ENCODE results near the gene ACSL5. TPM values are rescaled to one million over a fixed set of nuclear protein-coding genes. Genes with fewer than 3 reads are reported as not detected.

ACSL5 gene
- polyA plus RNA-seq, 1 donor (not counting 4 experiments of a cell fraction or from before 2014, with no cell fraction given): 0.04 TPM

GRCh38 chr10:112438356-112438755 lies 64.4 kb downstream of the ACSL5 start:
- Histone ChIP-seq H3K4me3 (ENCODE audit: control insufficient read depth in 2 of 3, extremely low read depth in 1 of 3, insufficient read depth in 2 of 3, low read depth in 1 of 3, low read length in 3 of 3) (no peak overlapping the region), H4K20me1 (ENCODE audit: control insufficient read depth, extremely low read depth, insufficient read depth, low read length) (no peaks in the 10 kb centered on the region), H3K36me3 (ENCODE audit: control insufficient read depth in 2 of 2, extremely low read depth in 1 of 2, insufficient read depth in 2 of 2, low read length in 2 of 2) (peaks cover 12 to 21% of the 10 kb centered on the region in 2 experiments), H3K4me1 (ENCODE audit: control insufficient read depth, extremely low read depth, insufficient read depth, low read length) (no peaks in the 10 kb centered on the region), H3K79me2 (ENCODE audit: control insufficient read depth, insufficient read depth, low read length) (no peaks in the 10 kb centered on the region), H3K9me1 (ENCODE audit: control insufficient read depth, extremely low read depth, insufficient read depth, low read length) (no peaks in the 10 kb centered on the region), H3K27me3 (ENCODE audit: control insufficient read depth, extremely low read depth, insufficient read depth, low read length) (no peaks in the 10 kb centered on the region), H2AFZ (ENCODE audit: control insufficient read depth, low read length) (no peak overlapping the region), H3K27ac (ENCODE audit: control insufficient read depth, insufficient read depth, low read length) (no peak overlapping the region), H3K9ac (ENCODE audit: control insufficient read depth, extremely low read depth, insufficient read depth, low read length) (no peak overlapping the region), H3K4me2 (ENCODE audit: control insufficient read depth, extremely low read depth, insufficient read depth, low read depth, low read length) (no peak overlapping the region), H3K9me3 (ENCODE audit: control insufficient read depth, low read depth, low read length) (no peaks in the 10 kb centered on the region)
- DNase-seq (ENCODE audit: low read depth, low spot score) (no peak), FAIRE-seq (no peak)
- dilution Hi-C loops (cut with MboI; ENCODE audit: extremely low pct_ligation_motif_present, low sequenced_read_pairs): no loop called here
- TF ChIP-seq, protein P1, sequence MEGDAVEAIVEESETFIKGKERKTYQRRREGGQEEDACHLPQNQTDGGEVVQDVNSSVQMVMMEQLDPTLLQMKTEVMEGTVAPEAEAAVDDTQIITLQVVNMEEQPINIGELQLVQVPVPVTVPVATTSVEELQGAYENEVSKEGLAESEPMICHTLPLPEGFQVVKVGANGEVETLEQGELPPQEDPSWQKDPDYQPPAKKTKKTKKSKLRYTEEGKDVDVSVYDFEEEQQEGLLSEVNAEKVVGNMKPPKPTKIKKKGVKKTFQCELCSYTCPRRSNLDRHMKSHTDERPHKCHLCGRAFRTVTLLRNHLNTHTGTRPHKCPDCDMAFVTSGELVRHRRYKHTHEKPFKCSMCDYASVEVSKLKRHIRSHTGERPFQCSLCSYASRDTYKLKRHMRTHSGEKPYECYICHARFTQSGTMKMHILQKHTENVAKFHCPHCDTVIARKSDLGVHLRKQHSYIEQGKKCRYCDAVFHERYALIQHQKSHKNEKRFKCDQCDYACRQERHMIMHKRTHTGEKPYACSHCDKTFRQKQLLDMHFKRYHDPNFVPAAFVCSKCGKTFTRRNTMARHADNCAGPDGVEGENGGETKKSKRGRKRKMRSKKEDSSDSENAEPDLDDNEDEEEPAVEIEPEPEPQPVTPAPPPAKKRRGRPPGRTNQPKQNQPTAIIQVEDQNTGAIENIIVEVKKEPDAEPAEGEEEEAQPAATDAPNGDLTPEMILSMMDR (optimal IDR thresholded peaks at IDR 0.05 in 1 of 3, IDR thresholded peaks at IDR 0.05 in 1 of 3, conservative IDR thresholded peaks at IDR 0.05 in 1 of 3; ENCODE audit: extremely low read depth in 1 of 3, insufficient read depth in 2 of 3, low read length in 3 of 3): no peak
- TF ChIP-seq EZH2 (IDR thresholded peaks at IDR 0.05; ENCODE audit: low read length): no peak

GRCh38 chr10:112441520-112441919 lies 67.6 kb downstream of the ACSL5 start:
- Histone ChIP-seq H3K79me2 (ENCODE audit: control insufficient read depth, insufficient read depth, low read length) (peaks cover 25% of the 10 kb centered on the region), H3K4me1 (ENCODE audit: control insufficient read depth, extremely low read depth, insufficient read depth, low read length) (peaks cover 10% of the 10 kb centered on the region), H3K9ac (ENCODE audit: control insufficient read depth, extremely low read depth, insufficient read depth, low read length) (no peak overlapping the region), H3K9me1 (ENCODE audit: control insufficient read depth, extremely low read depth, insufficient read depth, low read length) (no peaks in the 10 kb centered on the region), H3K27ac (ENCODE audit: control insufficient read depth, insufficient read depth, low read length) (no peak overlapping the region), H3K36me3 (ENCODE audit: control insufficient read depth in 2 of 2, extremely low read depth in 1 of 2, insufficient read depth in 2 of 2, low read length in 2 of 2) (peaks cover 10 to 18% of the 10 kb centered on the region in 2 experiments), H2AFZ (ENCODE audit: control insufficient read depth, low read length) (no peak overlapping the region), H3K9me3 (ENCODE audit: control insufficient read depth, low read depth, low read length) (no peaks in the 10 kb centered on the region), H3K4me2 (ENCODE audit: control insufficient read depth, extremely low read depth, insufficient read depth, low read depth, low read length) (no peak overlapping the region), H4K20me1 (ENCODE audit: control insufficient read depth, extremely low read depth, insufficient read depth, low read length) (no peaks in the 10 kb centered on the region), H3K27me3 (ENCODE audit: control insufficient read depth, extremely low read depth, insufficient read depth, low read length) (no peaks in the 10 kb centered on the region), H3K4me3 (ENCODE audit: control insufficient read depth in 2 of 3, extremely low read depth in 1 of 3, insufficient read depth in 2 of 3, low read depth in 1 of 3, low read length in 3 of 3) (no peak overlapping the region)
- dilution Hi-C loops (cut with MboI; ENCODE audit: extremely low pct_ligation_motif_present, low sequenced_read_pairs): no loop called here
- DNase-seq (ENCODE audit: low read depth, low spot score) (no peak), FAIRE-seq (no peak)
- no peak for TF ChIP-seq EZH2 (IDR thresholded peaks at IDR 0.05; ENCODE audit: low read length)
- TF ChIP-seq, protein P1 (optimal IDR thresholded peaks at IDR 0.05 in 1 of 3, IDR thresholded peaks at IDR 0.05 in 1 of 3, conservative IDR thresholded peaks at IDR 0.05 in 1 of 3; ENCODE audit: extremely low read depth in 1 of 3, insufficient read depth in 2 of 3, low read length in 3 of 3): no peak

Data from keratinocyte (primary cell).